ENCODE measurements around the gene TNFRSF4. TPM values are rescaled to one million over a fixed set of nuclear protein-coding genes. Genes with fewer than 3 reads are reported as not detected.

The TNFRSF4 gene
- polyA plus RNA-seq: 1 to 10 TPM in 3 of 4 donors, not detected in 1; 1.2 to 3.5 (median 3.1) TPM
- long read RNA-seq, donor 1: 0 reads
- long read RNA-seq, donor 2: 0 reads
- long read RNA-seq, donor 3, partial matches to known transcripts: 0 of 1 reads
- long read RNA-seq, donor 3, other reads (novel, unspliced or antisense): 0 of 1 reads
- long read RNA-seq, donor 4: 0 reads
- long read RNA-seq, donor 5, partial matches to known transcripts: 0 of 2 reads
- long read RNA-seq, donor 5, other reads (novel, unspliced or antisense): 0 of 2 reads
- long read RNA-seq, donor 6: 0 reads
- long read RNA-seq, donor 7: 0 reads
- long read RNA-seq, donor 8: 0 reads
- long read RNA-seq, donor 9: 0 reads
- long read RNA-seq, donor 10, partial matches to known transcripts: 0 of 2 reads
- long read RNA-seq, donor 10, other reads (novel, unspliced or antisense): 0 of 2 reads

DNA sequence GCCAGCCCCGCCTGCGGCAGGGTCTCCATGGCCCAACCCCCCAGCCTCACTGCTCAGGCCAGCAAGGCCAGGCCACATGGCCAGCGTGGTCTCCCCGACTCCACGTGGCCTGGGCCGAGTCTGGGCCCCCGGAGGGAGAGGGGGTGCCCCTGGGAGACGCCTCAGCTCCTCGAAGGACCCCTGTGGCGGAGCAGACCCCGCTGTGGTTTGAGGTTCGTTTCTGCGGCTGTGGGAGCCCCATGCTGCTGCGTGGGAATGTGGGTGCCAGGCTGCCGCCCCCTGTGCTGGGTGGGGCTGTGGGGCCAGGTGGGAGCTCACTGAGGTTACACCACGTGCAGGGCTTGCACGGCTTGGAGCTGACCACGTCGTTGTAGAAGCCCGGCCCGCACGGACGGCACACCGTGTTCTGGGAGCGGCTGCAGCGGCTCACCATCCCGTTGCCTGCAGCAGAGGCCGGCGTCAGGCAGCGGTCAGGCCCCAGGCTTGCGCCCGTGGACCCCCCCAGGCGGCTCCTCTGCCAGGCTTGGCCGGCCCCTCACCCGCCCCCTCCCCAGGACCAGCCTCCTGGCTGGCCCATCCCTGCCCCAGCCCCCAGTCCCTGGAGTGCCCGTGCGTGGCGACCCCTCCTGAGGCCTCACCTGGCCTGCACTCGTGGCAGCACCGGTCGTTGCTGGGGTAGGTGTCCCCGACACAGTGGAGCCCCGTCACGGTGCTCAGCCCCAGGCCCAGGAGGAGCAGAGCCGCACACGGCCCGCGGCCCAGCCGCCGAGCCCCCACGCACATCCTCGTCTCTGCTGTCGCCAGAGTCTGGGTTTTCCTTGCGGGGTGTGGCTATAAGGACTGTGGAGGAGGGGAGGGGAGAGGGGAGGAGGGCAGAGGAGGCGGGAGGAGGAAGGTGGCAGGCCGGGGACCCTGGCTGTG, at the start of gene TNFRSF4:
TNFRSF4 (minus strand) TSS at position 809 of the 921 bp plus-strand sequence; CDS start at position 783, 26 bp downstream.
- no peak within 1 kb of the TSS for H3K4me3 ChIP-seq (ENCODE audit: low read depth in 1 of 3, low read length in 3 of 3)
- H3K36me3 ChIP-seq (ENCODE audit: control insufficient read depth in 3 of 3, insufficient read depth in 2 of 3, low read depth in 1 of 3, low read length in 3 of 3): peaks cover 6 to 33% (median 8%) of the 10 kb centered on the region in 3 donors
- H3K27ac ChIP-seq (ENCODE audit: low read depth in 1 of 3, low read length in 2 of 3): peak within 1 kb of the TSS in 1 of 3 donors; percentile 49
- 34 to 46% (median 34%) methylated on average over 51 to 56 of the region's 56 CpGs for WGBS, 3 donors
- DNase-seq (no peak), FAIRE-seq (no peak)
- H3K27me3 ChIP-seq (ENCODE audit: control insufficient read depth in 3 of 3, insufficient read depth in 3 of 3, low read length in 3 of 3): peaks cover 0 to 5% (median 0%) of the 10 kb centered on the region in 3 donors
- H3K4me1 ChIP-seq (ENCODE audit: control insufficient read depth in 3 of 3, insufficient read depth in 2 of 3, low read depth in 1 of 3, low read length in 2 of 3): no peaks in the 10 kb centered on the region
- no peaks in the 10 kb centered on the region for H3K9me3 ChIP-seq (ENCODE audit: control insufficient read depth in 2 of 2, insufficient read depth in 1 of 2, low read depth in 1 of 2, low read length in 1 of 2)

DNA sequence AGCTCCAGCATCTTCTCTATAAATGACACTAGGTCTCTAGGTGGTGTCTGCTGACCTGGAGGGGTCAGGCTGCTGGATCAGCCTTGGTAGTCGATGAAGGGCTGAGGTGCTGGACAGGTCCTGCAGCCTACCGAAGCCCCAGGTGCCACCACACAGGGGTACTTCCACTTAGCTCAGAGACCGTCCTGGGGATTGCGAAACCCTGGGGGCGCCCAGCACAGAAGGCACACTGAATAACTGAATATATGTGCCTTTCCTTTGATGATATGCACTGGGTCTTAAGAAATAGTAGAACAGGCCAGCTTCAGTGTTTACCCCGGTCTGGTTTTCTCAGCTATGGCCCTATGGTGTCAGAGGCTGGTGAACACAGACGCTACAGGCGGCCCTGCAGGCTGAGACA, 48.8 kb upstream of the TNFRSF4 start:
- FAIRE-seq (no peak), DNase-seq (no peak)
- no peaks in the 10 kb centered on the region for H3K9me3 ChIP-seq (ENCODE audit: control insufficient read depth in 2 of 2, insufficient read depth in 1 of 2, low read depth in 1 of 2, low read length in 1 of 2)
- H3K4me3 ChIP-seq (ENCODE audit: low read depth in 1 of 3, low read length in 3 of 3): no peak overlapping the region
- H3K4me1 ChIP-seq (ENCODE audit: control insufficient read depth in 3 of 3, insufficient read depth in 2 of 3, low read depth in 1 of 3, low read length in 2 of 3): no peaks in the 10 kb centered on the region
- no peak overlapping the region for H3K27ac ChIP-seq (ENCODE audit: low read depth in 1 of 3, low read length in 2 of 3)
- peaks cover 11 to 87% (median 23%) of the 10 kb centered on the region in 3 donors for H3K36me3 ChIP-seq (ENCODE audit: control insufficient read depth in 3 of 3, insufficient read depth in 2 of 3, low read depth in 1 of 3, low read length in 3 of 3)
- H3K27me3 ChIP-seq (ENCODE audit: control insufficient read depth in 3 of 3, insufficient read depth in 3 of 3, low read length in 3 of 3): no peaks in the 10 kb centered on the region
- 93 to 97% (median 95%) methylated on average over 8 of the region's 8 CpGs for WGBS, 3 donors

DNA sequence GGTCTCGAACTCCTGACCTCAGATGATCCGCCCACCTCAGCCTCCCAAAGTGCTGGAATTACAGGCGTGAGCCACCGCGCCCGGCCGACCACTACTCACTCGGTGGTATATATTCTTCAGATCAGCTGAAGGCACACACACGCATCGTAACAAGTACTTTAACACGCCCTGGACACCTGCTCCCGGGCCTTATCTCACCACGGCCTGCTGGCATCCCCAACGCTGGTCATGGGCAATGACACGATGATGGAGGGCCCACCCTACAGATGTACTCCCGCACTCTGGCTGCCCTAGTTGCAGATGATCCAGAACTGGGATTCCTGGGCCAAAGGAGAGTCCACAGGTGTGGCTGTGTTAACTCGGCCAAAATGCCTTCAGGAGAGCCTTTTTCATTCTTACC, 48.1 kb upstream of the TNFRSF4 start:
- Histone ChIP-seq H3K4me3 (ENCODE audit: low read depth in 1 of 3, low read length in 3 of 3) (no peak overlapping the region), H3K9me3 (ENCODE audit: control insufficient read depth in 2 of 2, insufficient read depth in 1 of 2, low read depth in 1 of 2, low read length in 1 of 2) (no peaks in the 10 kb centered on the region), H3K4me1 (ENCODE audit: control insufficient read depth in 3 of 3, insufficient read depth in 2 of 3, low read depth in 1 of 3, low read length in 2 of 3) (no peaks in the 10 kb centered on the region), H3K27me3 (ENCODE audit: control insufficient read depth in 3 of 3, insufficient read depth in 3 of 3, low read length in 3 of 3) (no peaks in the 10 kb centered on the region), H3K36me3 (ENCODE audit: control insufficient read depth in 3 of 3, insufficient read depth in 2 of 3, low read depth in 1 of 3, low read length in 3 of 3) (peaks cover 15 to 86% (median 17%) of the 10 kb centered on the region in 3 donors), H3K27ac (ENCODE audit: low read depth in 1 of 3, low read length in 2 of 3) (no peak overlapping the region)
- no peak for DNase-seq
- 91 to 94% (median 94%) methylated on average over 15 to 17 of the region's 17 CpGs for WGBS, 3 donors
- no peak for FAIRE-seq

DNA sequence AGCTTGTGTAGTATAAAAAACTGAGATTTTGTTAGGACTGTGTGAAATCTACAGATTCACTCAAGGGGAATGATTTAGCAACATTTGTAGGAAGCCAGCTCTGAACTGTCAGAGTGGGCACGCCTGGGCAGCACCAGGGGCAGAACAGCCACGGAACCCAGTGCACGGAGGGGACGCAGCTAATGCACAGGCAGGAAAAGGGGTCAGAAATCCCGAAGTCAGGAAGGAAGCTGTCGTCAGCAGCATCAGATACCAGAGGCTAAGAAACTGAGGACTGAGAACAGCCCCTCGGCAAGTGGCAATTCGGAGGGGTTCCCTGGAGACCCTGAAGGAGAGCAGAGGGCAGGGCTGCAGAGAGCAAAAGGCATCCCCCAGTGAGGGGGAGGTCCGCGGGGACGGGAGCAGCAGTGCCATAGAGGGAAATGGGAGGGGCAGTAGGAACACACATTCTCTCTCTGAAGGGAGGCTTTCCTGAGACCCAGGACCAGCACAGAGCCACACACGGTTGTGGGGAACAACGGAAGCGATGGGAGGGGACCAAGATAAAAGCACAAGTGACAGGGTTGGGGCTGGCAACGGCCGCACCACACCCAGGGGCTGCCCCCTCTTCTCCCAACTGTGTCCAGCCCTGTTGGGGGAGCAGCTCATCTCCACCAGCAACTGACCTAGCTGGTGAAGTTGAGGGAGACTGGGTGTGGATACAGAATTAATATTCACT, 47.0 kb upstream of the TNFRSF4 start:
- Histone ChIP-seq H3K4me1 (ENCODE audit: control insufficient read depth in 3 of 3, insufficient read depth in 2 of 3, low read depth in 1 of 3, low read length in 2 of 3) (no peaks in the 10 kb centered on the region), H3K4me3 (ENCODE audit: low read depth in 1 of 3, low read length in 3 of 3) (no peak overlapping the region), H3K9me3 (ENCODE audit: control insufficient read depth in 2 of 2, insufficient read depth in 1 of 2, low read depth in 1 of 2, low read length in 1 of 2) (no peaks in the 10 kb centered on the region), H3K36me3 (ENCODE audit: control insufficient read depth in 3 of 3, insufficient read depth in 2 of 3, low read depth in 1 of 3, low read length in 3 of 3) (peaks cover 17 to 89% (median 19%) of the 10 kb centered on the region in 3 donors), H3K27me3 (ENCODE audit: control insufficient read depth in 3 of 3, insufficient read depth in 3 of 3, low read length in 3 of 3) (no peaks in the 10 kb centered on the region), H3K27ac (ENCODE audit: low read depth in 1 of 3, low read length in 2 of 3) (no peak overlapping the region)
- WGBS, 3 donors: 72 to 86% (median 84%) methylated on average over 16 of the region's 16 CpGs
- no peak for FAIRE-seq
- DNase-seq: no peak

DNA sequence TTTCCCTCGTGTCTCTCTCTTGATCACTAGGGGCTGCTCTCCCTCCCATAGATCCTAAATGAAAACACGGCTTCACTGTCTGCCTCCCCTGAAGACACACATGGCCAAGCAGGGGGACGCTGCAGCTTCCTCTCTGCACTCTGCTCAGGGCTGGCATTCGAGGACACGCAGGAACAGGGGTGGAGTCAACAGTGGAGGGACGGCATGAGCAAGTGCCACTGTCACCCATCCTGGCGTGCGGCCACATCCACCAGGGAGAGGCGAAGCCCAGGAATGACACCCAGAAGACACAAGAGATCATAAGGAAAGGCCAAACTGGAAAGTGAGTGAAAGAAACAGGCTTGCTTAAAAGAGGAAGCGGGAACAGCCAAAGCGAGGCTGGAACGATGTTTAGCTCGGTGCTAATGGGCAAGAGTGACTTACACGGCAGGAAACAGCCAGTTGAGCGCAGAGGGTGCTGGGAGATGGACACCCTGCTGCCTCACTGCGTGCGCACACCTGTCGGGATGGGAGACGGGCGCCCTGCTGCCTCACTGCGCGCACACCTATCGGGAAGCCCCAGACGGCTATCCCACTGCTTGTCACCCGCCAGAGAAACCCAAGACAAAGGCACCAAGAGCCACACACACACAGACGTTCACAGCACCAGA, 46.1 kb upstream of the TNFRSF4 start:
- Histone ChIP-seq H3K27me3 (ENCODE audit: control insufficient read depth in 3 of 3, insufficient read depth in 3 of 3, low read length in 3 of 3) (no peaks in the 10 kb centered on the region), H3K36me3 (ENCODE audit: control insufficient read depth in 3 of 3, insufficient read depth in 2 of 3, low read depth in 1 of 3, low read length in 3 of 3) (peaks cover 19 to 89% (median 19%) of the 10 kb centered on the region in 3 donors), H3K9me3 (ENCODE audit: control insufficient read depth in 2 of 2, insufficient read depth in 1 of 2, low read depth in 1 of 2, low read length in 1 of 2) (no peaks in the 10 kb centered on the region), H3K4me1 (ENCODE audit: control insufficient read depth in 3 of 3, insufficient read depth in 2 of 3, low read depth in 1 of 3, low read length in 2 of 3) (no peaks in the 10 kb centered on the region), H3K4me3 (ENCODE audit: low read depth in 1 of 3, low read length in 3 of 3) (no peak overlapping the region), H3K27ac (ENCODE audit: low read depth in 1 of 3, low read length in 2 of 3) (no peak overlapping the region)
- 82 to 91% (median 84%) methylated on average over 26 of the region's 26 CpGs for WGBS, 3 donors
- no peak for DNase-seq
- FAIRE-seq: no peak

DNA sequence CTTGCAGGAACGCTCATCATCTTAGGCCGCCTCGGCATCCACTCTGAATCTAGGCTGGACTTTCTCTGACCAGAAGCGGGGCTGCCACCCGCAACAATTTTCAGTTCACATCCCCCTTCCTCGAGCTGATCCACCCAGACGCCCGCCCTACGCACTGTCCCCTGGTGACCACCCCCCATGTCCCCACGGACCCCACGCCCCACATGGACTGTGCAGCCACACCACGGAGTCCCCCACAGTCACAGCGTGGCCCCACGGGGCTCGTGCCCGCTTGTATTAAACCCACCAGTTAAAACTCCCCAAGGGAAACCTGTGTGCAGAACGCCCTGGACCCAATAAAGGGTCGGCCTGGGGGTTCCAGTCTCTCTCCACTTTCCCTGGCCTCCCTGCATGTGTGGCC, 45.6 kb upstream of the TNFRSF4 start:
- FAIRE-seq (no peak), DNase-seq (no peak)
- 93 to 94% (median 94%) methylated on average over 18 of the region's 18 CpGs for WGBS, 3 donors
- Histone ChIP-seq H3K36me3 (ENCODE audit: control insufficient read depth in 3 of 3, insufficient read depth in 2 of 3, low read depth in 1 of 3, low read length in 3 of 3) (peaks cover 19 to 90% (median 25%) of the 10 kb centered on the region in 3 donors), H3K4me3 (ENCODE audit: low read depth in 1 of 3, low read length in 3 of 3) (no peak overlapping the region), H3K27me3 (ENCODE audit: control insufficient read depth in 3 of 3, insufficient read depth in 3 of 3, low read length in 3 of 3) (no peaks in the 10 kb centered on the region), H3K27ac (ENCODE audit: low read depth in 1 of 3, low read length in 2 of 3) (no peak overlapping the region), H3K9me3 (ENCODE audit: control insufficient read depth in 2 of 2, insufficient read depth in 1 of 2, low read depth in 1 of 2, low read length in 1 of 2) (no peaks in the 10 kb centered on the region), H3K4me1 (ENCODE audit: control insufficient read depth in 3 of 3, insufficient read depth in 2 of 3, low read depth in 1 of 3, low read length in 2 of 3) (no peaks in the 10 kb centered on the region)

DNA sequence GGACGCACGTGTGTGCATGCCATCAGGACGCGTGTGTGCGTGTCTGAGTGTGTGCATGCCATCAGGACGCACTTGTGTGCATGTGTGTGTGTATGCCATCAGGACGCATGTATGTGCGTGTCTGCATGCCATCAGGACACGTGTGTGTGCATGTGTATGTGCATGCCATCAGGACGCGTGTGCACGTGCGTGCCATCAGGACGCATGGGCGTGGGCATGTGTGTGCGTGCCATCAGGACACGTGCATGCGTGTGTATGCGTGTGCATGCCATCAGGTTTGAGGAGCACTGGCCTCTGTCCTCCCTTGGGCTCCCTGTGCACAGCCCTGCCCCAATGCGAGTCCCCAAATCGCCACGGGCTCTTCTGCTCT, 45.2 kb upstream of the TNFRSF4 start:
- 96 to 97% (median 97%) methylated on average over 22 of the region's 22 CpGs for WGBS, 3 donors
- Histone ChIP-seq H3K27me3 (ENCODE audit: control insufficient read depth in 3 of 3, insufficient read depth in 3 of 3, low read length in 3 of 3) (no peaks in the 10 kb centered on the region), H3K36me3 (ENCODE audit: control insufficient read depth in 3 of 3, insufficient read depth in 2 of 3, low read depth in 1 of 3, low read length in 3 of 3) (peaks cover 19 to 91% (median 27%) of the 10 kb centered on the region in 3 donors), H3K27ac (ENCODE audit: low read depth in 1 of 3, low read length in 2 of 3) (no peak overlapping the region), H3K4me1 (ENCODE audit: control insufficient read depth in 3 of 3, insufficient read depth in 2 of 3, low read depth in 1 of 3, low read length in 2 of 3) (no peaks in the 10 kb centered on the region), H3K9me3 (ENCODE audit: control insufficient read depth in 2 of 2, insufficient read depth in 1 of 2, low read depth in 1 of 2, low read length in 1 of 2) (no peaks in the 10 kb centered on the region), H3K4me3 (ENCODE audit: low read depth in 1 of 3, low read length in 3 of 3) (no peak overlapping the region)
- DNase-seq (no peak), FAIRE-seq (no peak)
